Islet of Langerhans (tissue), 1 donor: ENCODE data around the gene CXCL16.
"Not testable (repeated sequence)": the region's sequence is repeated elsewhere in the genome, so short reads cannot be mapped to it uniquely, and the experiment has no call there.

Experiments used
- FAIRE-seq: peaks from one replicate; lab custom pipeline; 2011; peaks lifted over from hg19 to GRCh38; lab: Jason Lieb, UNC

CXCL16 gene

DNA sequence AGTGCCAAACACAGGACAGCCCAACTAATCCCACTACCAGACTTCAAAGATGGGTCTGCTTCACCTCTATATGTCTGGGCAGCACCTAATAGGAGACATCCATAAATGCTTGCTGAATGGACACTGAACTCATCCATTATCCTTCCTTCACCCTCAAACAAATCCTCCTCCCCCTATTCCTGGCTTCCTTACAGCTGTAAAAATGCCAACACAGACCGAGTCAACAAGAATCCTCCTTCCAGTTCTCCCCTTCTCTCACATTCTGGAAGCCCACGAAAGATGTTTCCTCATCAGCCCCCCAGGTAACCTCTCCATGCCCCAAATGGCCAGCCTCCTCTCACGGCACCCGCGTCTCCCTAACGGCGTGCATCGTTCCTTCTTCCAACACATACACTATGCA lies 48.0 kb downstream of the CXCL16 start:
- no peak for FAIRE-seq

GRCh38 chr17:4690745-4691144 lies 49.0 kb downstream of the CXCL16 start:
- FAIRE-seq = no peak

- FAIRE-seq = not testable (repeated sequence)
These were observed 49.9 kb downstream of the CXCL16 start for GRCh38 chr17:4689872-4690271.

DNA sequence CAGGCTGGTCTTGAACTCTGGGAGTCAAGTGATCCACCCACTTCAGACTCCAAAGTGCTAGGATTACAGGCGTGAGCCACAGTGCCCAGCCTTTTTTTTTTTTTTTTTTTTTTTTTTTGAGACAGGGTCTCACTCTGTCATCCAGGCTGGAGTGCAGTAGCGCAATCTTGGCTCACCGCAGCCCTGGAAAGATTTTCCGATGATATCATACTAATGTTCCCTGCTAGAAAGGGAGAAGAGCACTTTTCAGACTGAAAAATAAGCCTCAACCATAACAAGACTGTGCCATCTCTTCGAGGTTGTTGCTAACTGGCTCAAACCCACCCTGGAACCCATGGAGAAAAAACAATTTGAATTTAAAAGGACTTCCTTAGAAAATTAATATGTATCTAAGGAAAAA lies 56.0 kb downstream of the CXCL16 start:
- FAIRE-seq = not testable (repeated sequence)
